ENCODE data around the gene CPSF4L.

The CPSF4L gene

DNA sequence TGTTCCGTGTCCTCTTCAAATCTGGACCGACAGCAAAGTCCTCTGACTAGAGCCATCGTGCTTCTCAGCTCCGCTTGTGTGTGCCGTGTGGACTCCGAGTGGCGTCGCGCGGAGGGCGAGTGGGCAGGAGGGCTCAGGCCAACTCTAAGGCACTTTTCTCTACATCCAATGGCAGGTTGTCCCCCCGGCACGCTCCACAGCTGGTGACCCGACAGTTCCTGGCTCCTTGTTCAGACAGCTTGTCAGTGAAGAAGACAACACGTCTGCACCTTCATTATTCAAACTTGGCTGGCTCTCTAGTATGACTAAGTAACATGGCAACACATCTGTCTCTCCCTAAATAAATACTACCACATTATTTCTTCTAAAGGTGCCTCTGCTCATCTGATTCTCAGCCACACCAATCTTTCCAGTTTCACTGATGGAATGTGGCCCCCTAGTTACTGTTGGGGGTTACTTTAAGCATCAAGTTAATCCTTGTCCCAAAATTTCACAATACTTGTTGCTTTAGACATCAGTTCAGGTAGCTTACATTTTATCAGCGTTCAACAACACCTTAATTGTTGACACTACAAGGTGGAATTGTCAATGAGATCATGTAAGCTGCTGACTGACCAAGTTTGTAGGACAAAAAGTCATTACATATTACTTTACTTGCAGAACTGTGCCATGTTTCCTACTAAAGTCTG lies 53.4 kb downstream of the CPSF4L start:
- no peak for DNase-seq (ENCODE audit: insufficient read length, low spot score)
- FAIRE-seq: no peak

DNA sequence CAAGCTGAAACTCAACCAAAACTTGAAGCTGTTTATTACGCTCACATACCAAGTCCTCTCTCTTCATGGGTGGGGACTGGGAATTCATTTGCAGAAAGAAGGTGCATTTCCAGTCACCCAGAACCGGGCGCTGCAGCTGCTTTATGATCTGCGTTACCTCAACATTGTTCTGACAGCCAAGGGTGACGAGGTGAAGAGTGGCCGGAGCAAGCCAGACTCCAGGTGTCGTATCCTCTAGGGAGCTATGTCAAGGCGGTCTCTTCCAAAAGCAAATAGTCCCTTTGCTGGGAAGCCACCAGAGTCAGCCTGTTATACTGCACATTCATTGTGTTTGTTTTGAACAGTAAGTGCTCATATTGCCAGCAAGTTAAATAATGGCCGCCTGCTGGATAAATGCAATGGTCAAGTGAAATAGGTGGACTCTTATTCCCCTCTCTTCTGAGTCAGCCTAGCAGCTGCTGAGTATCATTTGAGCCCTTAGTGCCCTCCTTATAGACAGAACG lies 56.2 kb downstream of the CPSF4L start:
- DNase-seq (ENCODE audit: insufficient read length, low spot score) (no peak), FAIRE-seq (no peak)

DNA sequence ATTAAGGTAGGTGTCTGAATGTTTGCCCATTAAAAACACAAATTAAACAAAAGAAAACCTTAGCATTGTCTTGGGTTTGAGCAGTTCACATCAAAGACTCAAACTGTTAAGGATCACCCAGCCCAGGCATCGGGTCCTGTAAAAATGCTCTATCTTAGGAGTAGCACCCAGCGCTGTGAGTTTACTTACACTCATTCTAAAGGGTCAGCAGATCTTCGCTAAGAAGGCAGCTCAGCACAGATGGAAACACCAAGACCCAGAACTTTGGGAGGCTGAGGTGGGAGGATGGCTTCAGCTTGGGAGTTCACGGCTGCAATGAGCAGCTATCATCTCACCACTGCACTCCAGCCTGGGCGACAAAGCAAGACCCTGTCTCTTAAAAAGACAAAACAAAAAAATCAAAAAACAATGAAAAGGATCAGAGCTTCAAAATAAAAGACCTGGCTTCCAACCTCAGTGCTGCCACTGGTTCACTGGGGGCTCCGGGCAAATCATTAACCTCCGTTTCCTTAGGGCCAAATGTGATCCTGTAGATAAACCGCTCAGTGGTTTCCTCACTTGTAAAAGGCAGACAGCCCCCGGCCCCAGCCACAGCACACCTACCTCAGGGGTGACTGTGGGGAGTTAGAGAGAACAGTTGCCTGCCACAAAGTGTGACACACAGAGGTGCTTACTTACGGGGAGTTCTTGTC lies 57.7 kb downstream of the CPSF4L start:
- DNase-seq (ENCODE audit: insufficient read length, low spot score): no peak
- FAIRE-seq: no peak

DNA sequence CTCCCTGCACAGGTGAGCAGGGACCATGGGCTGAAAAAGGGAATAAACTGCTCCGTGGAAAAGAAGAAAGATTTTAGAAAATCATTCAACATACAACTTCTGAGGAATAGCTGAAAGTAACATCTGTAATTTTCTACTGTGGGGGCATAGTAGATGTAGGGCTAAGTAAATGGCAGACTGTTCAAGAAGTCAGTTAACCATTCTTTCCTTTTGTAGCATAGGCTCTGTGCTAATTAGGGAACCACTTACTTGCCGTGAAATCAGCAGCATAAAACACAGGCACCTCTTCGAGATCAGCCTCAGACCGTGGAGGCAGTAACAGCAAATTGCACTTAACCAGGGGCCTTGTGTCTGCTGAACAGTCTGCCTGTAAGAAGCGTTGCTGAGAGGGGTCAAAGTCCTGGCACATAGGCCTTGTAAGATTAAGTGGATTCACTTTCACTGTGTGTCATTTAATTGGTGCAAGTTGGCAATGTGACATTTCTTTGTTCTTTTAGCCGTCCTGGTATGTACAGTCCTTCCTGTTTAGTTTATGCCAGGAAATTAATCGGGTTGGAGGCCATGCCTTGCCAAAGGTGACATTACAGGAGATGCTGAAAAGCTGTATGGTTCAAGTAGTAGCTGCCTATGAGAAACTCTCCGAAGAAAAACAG lies 58.4 kb downstream of the CPSF4L start:
- DNase-seq (ENCODE audit: insufficient read length, low spot score) (no peak), FAIRE-seq (no peak)

DNA sequence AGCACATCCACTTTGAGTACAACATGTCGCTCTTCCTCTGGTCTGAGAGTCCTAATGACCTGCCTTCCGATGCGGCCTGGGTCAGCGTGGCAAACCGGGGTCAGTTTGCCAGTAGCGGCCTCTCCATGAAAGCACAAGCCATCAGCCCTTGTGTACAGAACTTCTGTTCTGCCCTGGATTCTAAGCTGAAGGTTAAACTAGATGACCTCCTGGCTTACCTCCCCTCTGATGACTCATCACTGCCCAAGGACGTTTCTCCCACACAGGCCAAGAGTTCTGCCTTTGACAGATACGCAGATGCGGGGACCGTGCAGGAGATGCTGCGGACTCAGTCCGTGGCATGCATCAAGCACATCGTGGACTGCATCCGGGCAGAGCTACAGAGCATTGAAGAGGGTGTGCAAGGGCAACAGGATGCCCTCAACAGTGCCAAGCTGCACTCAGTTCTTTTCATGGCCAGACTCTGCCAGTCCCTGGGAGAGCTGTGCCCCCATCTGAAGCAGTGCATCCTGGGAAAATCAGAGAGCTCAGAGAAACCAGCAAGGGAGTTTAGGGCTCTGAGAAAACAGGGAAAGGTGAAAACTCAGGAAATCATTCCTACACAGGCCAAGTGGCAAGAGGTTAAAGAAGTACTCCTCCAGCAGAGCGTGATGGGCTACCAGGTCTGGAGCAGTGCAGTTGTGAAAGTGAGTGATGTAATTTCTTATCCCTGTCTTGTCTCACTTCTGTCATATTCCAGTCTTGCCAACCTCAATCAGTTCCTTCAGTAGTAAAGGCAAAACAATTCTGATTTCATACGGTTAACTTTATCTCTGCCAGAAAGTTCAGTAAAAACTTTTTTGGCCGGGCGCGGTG lies 60.2 kb downstream of the CPSF4L start:
- DNase-seq (ENCODE audit: insufficient read length, low spot score) (no peak), FAIRE-seq (no peak)

DNA sequence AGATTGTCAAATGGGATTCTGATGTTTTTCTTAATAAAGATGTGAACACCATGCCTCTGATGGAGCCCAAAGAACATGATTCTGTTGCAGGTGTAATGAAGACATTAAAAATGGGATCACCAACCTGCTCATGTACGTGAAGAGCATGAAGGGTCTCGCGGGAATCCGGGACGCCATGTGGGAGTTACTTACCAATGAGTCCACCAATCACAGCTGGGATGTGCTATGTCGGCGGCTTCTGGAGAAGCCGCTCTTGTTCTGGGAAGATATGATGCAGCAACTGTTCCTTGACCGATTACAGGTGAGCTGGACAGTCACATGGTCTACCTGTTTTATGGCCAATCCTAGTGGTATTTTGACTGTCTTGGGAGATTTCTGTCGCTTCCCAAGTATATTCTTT lies 61.2 kb downstream of the CPSF4L start:
- no peak for FAIRE-seq

DNA sequence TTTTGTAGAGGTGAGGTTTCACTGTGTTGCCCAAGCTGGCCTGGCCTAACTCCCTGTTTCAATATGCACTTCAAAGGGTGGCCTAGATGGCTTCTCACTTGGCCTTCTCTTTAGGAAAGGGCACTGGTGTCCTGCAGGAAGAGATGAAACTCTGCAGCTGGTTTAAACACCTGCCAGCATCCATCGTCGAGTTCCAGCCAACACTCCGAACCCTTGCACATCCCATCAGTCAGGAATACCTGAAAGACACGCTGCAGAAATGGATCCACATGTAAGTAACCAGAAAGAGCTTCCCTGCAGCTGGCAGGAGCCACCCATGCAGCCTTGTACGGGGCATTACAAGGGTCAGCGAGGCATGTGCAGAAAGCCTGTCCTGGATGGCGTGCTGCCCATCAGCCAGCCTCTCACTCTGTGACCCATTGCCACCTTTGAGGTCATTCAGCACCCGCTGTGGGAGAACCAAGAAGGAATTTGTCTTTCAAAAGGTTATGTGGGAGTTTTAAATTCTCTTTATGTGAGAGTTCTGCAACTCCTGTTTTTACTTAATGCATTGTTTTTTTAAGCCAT lies 61.8 kb downstream of the CPSF4L start:
- DNase-seq (ENCODE audit: insufficient read length, low spot score) (no peak), FAIRE-seq (no peak)

More for the DNA sequence above, 61.2 kb downstream of the CPSF4L start:
- DNase-seq (ENCODE audit: insufficient read length, low spot score): no peak

DNA sequence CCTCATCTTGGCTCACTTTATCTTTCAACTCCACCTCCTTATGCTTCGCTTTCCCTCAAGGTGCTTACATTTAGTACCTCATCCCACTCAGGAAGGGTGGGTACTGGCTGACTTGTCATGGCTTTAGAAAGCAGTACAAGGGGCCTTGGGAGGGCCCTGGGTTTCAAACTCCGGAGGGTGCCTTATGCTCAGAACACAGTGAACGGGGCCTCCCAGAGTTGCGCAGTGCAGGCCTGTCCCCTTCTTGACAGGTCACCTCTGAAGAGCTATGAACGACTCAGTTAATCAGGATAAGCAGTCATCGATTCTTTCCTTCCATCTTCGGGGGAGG lies 62.8 kb downstream of the CPSF4L start:
- FAIRE-seq: no peak
- no peak for DNase-seq (ENCODE audit: insufficient read length, low spot score)

Data from GM19239 (cell line).